Measurements from ENCODE around the gene TOB1.

Gene TOB1

GRCh38 chr17:50853015-50853615 lies 13.0 kb downstream of the TOB1 start:
- Histone ChIP-seq H3K4me1 (ENCODE audit: control insufficient read depth, insufficient read depth, low read length) (no peaks in the 10 kb centered on the region), H3K9me3 (replicated peaks; ENCODE audit: low read length) (no peaks in the 10 kb centered on the region), H3K4me2 (ENCODE audit: low read length) (no peak overlapping the region), H3K9ac (ENCODE audit: low read depth, low read length) (no peak overlapping the region), H3K27me3 (ENCODE audit: control insufficient read depth, insufficient read depth, low read length) (peaks cover 6% of the 10 kb centered on the region), H3K4me3 (ENCODE audit: low read length) (no peak overlapping the region), H3K36me3 (ENCODE audit: insufficient read depth, low read length) (no peaks in the 10 kb centered on the region)

GRCh38 chr17:50850640-50851039 lies 15.5 kb downstream of the TOB1 start:
- H3K9me3 ChIP-seq (replicated peaks; ENCODE audit: low read length), result no peaks in the 10 kb centered on the region
- H3K4me1 ChIP-seq (ENCODE audit: control insufficient read depth, insufficient read depth, low read length), result peaks cover 2% of the 10 kb centered on the region
- H3K36me3 ChIP-seq (ENCODE audit: insufficient read depth, low read length), result no peaks in the 10 kb centered on the region
- no peak overlapping the region for H3K4me3 ChIP-seq (ENCODE audit: low read length)
- peaks cover 6% of the 10 kb centered on the region for H3K27me3 ChIP-seq (ENCODE audit: control insufficient read depth, insufficient read depth, low read length)
- no peak overlapping the region for H3K9ac ChIP-seq (ENCODE audit: low read depth, low read length)
- H3K4me2 ChIP-seq (ENCODE audit: low read length), result no peak overlapping the region

GRCh38 chr17:50848711-50849110 lies 17.4 kb downstream of the TOB1 start:
- H3K36me3 ChIP-seq (ENCODE audit: insufficient read depth, low read length), result no peaks in the 10 kb centered on the region
- H3K27me3 ChIP-seq (ENCODE audit: control insufficient read depth, insufficient read depth, low read length), result peaks cover 4% of the 10 kb centered on the region
- no peak overlapping the region for H3K4me3 ChIP-seq (ENCODE audit: low read length)
- peaks cover 7% of the 10 kb centered on the region for H3K4me1 ChIP-seq (ENCODE audit: control insufficient read depth, insufficient read depth, low read length)
- no peaks in the 10 kb centered on the region for H3K9me3 ChIP-seq (replicated peaks; ENCODE audit: low read length)
- no peak overlapping the region for H3K9ac ChIP-seq (ENCODE audit: low read depth, low read length)
- no peak overlapping the region for H3K4me2 ChIP-seq (ENCODE audit: low read length)

GRCh38 chr17:50848039-50848438 lies 18.1 kb downstream of the TOB1 start:
- peaks cover 7% of the 10 kb centered on the region for H3K4me1 ChIP-seq (ENCODE audit: control insufficient read depth, insufficient read depth, low read length)
- H3K27me3 ChIP-seq (ENCODE audit: control insufficient read depth, insufficient read depth, low read length), result no peaks in the 10 kb centered on the region
- H3K9me3 ChIP-seq (replicated peaks; ENCODE audit: low read length), result no peaks in the 10 kb centered on the region
- no peaks in the 10 kb centered on the region for H3K36me3 ChIP-seq (ENCODE audit: insufficient read depth, low read length)
- H3K4me2 ChIP-seq (ENCODE audit: low read length), result no peak overlapping the region
- H3K9ac ChIP-seq (ENCODE audit: low read depth, low read length), result no peak overlapping the region
- no peak overlapping the region for H3K4me3 ChIP-seq (ENCODE audit: low read length)

- Histone ChIP-seq H3K9me3 (replicated peaks; ENCODE audit: low read length) (no peaks in the 10 kb centered on the region), H3K4me1 (ENCODE audit: control insufficient read depth, insufficient read depth, low read length) (peaks cover 7% of the 10 kb centered on the region), H3K9ac (ENCODE audit: low read depth, low read length) (no peak overlapping the region), H3K36me3 (ENCODE audit: insufficient read depth, low read length) (no peaks in the 10 kb centered on the region), H3K4me2 (ENCODE audit: low read length) (no peak overlapping the region), H3K27me3 (ENCODE audit: control insufficient read depth, insufficient read depth, low read length) (no peaks in the 10 kb centered on the region), H3K4me3 (ENCODE audit: low read length) (no peak overlapping the region)
These were observed 18.6 kb downstream of the TOB1 start for GRCh38 chr17:50847566-50847965.

- no peaks in the 10 kb centered on the region for H3K36me3 ChIP-seq (ENCODE audit: insufficient read depth, low read length)
- peak overlapping the region; percentile 12 for H3K4me2 ChIP-seq (ENCODE audit: low read length)
- no peaks in the 10 kb centered on the region for H3K9me3 ChIP-seq (replicated peaks; ENCODE audit: low read length)
- H3K27me3 ChIP-seq (ENCODE audit: control insufficient read depth, insufficient read depth, low read length), result no peaks in the 10 kb centered on the region
- no peak overlapping the region for H3K4me3 ChIP-seq (ENCODE audit: low read length)
- peaks cover 7% of the 10 kb centered on the region for H3K4me1 ChIP-seq (ENCODE audit: control insufficient read depth, insufficient read depth, low read length)
- no peak overlapping the region for H3K9ac ChIP-seq (ENCODE audit: low read depth, low read length)
These were observed 20.7 kb downstream of the TOB1 start for GRCh38 chr17:50845240-50846147.

- no peaks in the 10 kb centered on the region for H3K9me3 ChIP-seq (replicated peaks; ENCODE audit: low read length)
- H3K36me3 ChIP-seq (ENCODE audit: insufficient read depth, low read length), result no peaks in the 10 kb centered on the region
- H3K4me1 ChIP-seq (ENCODE audit: control insufficient read depth, insufficient read depth, low read length), result peaks cover 7% of the 10 kb centered on the region
- H3K4me2 ChIP-seq (ENCODE audit: low read length), result no peak overlapping the region
- no peak overlapping the region for H3K4me3 ChIP-seq (ENCODE audit: low read length)
- H3K9ac ChIP-seq (ENCODE audit: low read depth, low read length), result no peak overlapping the region
- H3K27me3 ChIP-seq (ENCODE audit: control insufficient read depth, insufficient read depth, low read length), result no peaks in the 10 kb centered on the region
These were observed 21.9 kb downstream of the TOB1 start for GRCh38 chr17:50844117-50844700.

- Histone ChIP-seq H3K9ac (ENCODE audit: low read depth, low read length) (no peak overlapping the region), H3K9me3 (replicated peaks; ENCODE audit: low read length) (no peaks in the 10 kb centered on the region), H3K4me3 (ENCODE audit: low read length) (no peak overlapping the region), H3K36me3 (ENCODE audit: insufficient read depth, low read length) (no peaks in the 10 kb centered on the region), H3K27me3 (ENCODE audit: control insufficient read depth, insufficient read depth, low read length) (no peaks in the 10 kb centered on the region), H3K4me1 (ENCODE audit: control insufficient read depth, insufficient read depth, low read length) (peaks cover 7% of the 10 kb centered on the region), H3K4me2 (ENCODE audit: low read length) (no peak overlapping the region)
These were observed 22.8 kb downstream of the TOB1 start for GRCh38 chr17:50843150-50843905.

- Histone ChIP-seq H3K36me3 (ENCODE audit: insufficient read depth, low read length) (no peaks in the 10 kb centered on the region), H3K4me3 (ENCODE audit: low read length) (no peak overlapping the region), H3K4me1 (ENCODE audit: control insufficient read depth, insufficient read depth, low read length) (peaks cover 7% of the 10 kb centered on the region), H3K9ac (ENCODE audit: low read depth, low read length) (no peak overlapping the region), H3K9me3 (replicated peaks; ENCODE audit: low read length) (no peaks in the 10 kb centered on the region), H3K27me3 (ENCODE audit: control insufficient read depth, insufficient read depth, low read length) (peaks cover 5% of the 10 kb centered on the region), H3K4me2 (ENCODE audit: low read length) (no peak overlapping the region)
These were observed 23.5 kb downstream of the TOB1 start for GRCh38 chr17:50842506-50843149.

- Histone ChIP-seq H3K4me3 (ENCODE audit: low read length) (no peak overlapping the region), H3K4me2 (ENCODE audit: low read length) (no peak overlapping the region), H3K4me1 (ENCODE audit: control insufficient read depth, insufficient read depth, low read length) (peaks cover 7% of the 10 kb centered on the region), H3K9ac (ENCODE audit: low read depth, low read length) (no peak overlapping the region), H3K9me3 (replicated peaks; ENCODE audit: low read length) (no peaks in the 10 kb centered on the region), H3K36me3 (ENCODE audit: insufficient read depth, low read length) (no peaks in the 10 kb centered on the region), H3K27me3 (ENCODE audit: control insufficient read depth, insufficient read depth, low read length) (peaks cover 7% of the 10 kb centered on the region)
These were observed 24.2 kb downstream of the TOB1 start for GRCh38 chr17:50841949-50842354.

Data from skeletal muscle satellite cell (primary cell).